GM19455 (cell line): Measurements from ENCODE around the gene PRLH.
"Not testable (repeated sequence)": the region's sequence is repeated elsewhere in the genome, so short reads cannot be mapped to it uniquely, and the experiment has no call there.

ENCODE experiments used
- ATAC-seq: cut with Tn5 transposase; IDR thresholded peaks from one replicate; pipeline ENCODE4 v1.9.1; 2021; ENCODE audit not compliant: unreplicated experiment

PRLH gene

GRCh38 chr2:237581326-237581725, 15.0 kb downstream of the PRLH start:
- ATAC-seq: no peak

GRCh38 chr2:237581751-237582746, 15.7 kb downstream of the PRLH start:
- no peak for ATAC-seq

GRCh38 chr2:237583385-237584295, 17.3 kb downstream of the PRLH start:
- ATAC-seq: no peak

GRCh38 chr2:237585590-237586221, 19.3 kb downstream of the PRLH start:
- no peak for ATAC-seq

GRCh38 chr2:237588044-237588696, 21.8 kb downstream of the PRLH start:
- no peak for ATAC-seq

GRCh38 chr2:237590272-237591140, 24.1 kb downstream of the PRLH start, which contains the start of gene RAB17:
Gene RAB17 (minus strand): TSS chr2:237590734. CDS start chr2:237586154, 4,580 bp downstream.
- no peak for ATAC-seq

GRCh38 chr2:237591141-237591881, 24.9 kb downstream of the PRLH start:
- ATAC-seq: no peak

GRCh38 chr2:237592425-237592980, 26.1 kb downstream of the PRLH start:
- no peak for ATAC-seq

- no peak for ATAC-seq
Measured at GRCh38 chr2:237593036-237593435, 26.7 kb downstream of the PRLH start.

- no peak for ATAC-seq
Measured at GRCh38 chr2:237593596-237594320, 27.4 kb downstream of the PRLH start.

GRCh38 chr2:237594514-237594871, 28.1 kb downstream of the PRLH start:
- ATAC-seq: no peak

GRCh38 chr2:237595829-237596519, 29.6 kb downstream of the PRLH start:
- not testable (repeated sequence) for ATAC-seq

- ATAC-seq: no peak
Measured at GRCh38 chr2:237596520-237597195, 30.3 kb downstream of the PRLH start.

GRCh38 chr2:237597196-237598145, 31.1 kb downstream of the PRLH start:
- ATAC-seq: no peak

GRCh38 chr2:237598468-237599208, 32.3 kb downstream of the PRLH start:
- no peak for ATAC-seq
